Measurements from ENCODE around the gene MYLK4. TPM values are rescaled to one million over a fixed set of nuclear protein-coding genes. Genes with fewer than 3 reads are reported as not detected.

The MYLK4 gene
- polyA plus RNA-seq, 1 experiment = 0.21 TPM

DNA sequence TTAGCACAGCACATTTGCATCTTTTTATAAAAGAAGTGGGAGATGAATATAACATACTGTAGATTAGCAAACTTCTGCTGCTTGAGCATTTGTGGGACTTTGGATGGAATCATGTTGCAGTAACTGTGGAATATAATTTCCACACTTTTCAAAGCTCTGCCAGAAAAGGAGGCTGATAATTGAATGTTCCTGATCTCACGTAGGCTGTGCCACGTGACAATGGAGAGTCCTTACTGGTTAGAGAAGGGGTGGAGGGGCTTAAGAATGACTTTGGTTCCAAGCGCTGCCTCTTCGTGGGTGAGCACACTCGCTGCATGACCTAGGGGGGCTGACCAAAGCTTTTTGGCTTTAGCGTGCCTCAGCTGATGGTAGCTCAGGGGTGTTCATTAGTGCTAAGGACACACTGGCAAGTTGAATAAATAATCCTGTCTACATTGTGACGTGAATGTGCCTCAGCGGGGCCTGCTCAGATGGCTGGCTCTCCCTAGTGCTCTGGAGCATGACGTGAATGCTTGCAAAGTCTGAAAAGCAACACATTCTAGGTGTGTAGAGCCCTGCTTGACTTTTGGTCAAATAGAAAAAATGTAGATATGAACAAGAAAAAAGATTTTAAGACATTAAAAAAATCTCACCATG is 29.5 kb upstream of the MYLK4 start:
- CTCF ChIA-PET = interaction anchor here (1.4 to 2.8 kb wide), 3 partner anchors 11 to 209 kb away, joined by 4 to 9 read pairs (median 4); no protein-coding TSS in a partner anchor
- Histone ChIP-seq H3K36me3 (ENCODE audit: control insufficient read depth, insufficient read depth, low read length) (peaks cover 19% of the 10 kb centered on the region), H3K4me3 (ENCODE audit: low read depth, low read length) (no peak overlapping the region), H3K27me3 (ENCODE audit: control insufficient read depth, insufficient read depth, low read length) (no peaks in the 10 kb centered on the region)
- POLR2A ChIA-PET = no interaction called here
- no peak for DNase-seq (ENCODE audit: low read depth)
- TF ChIP-seq, protein P1, sequence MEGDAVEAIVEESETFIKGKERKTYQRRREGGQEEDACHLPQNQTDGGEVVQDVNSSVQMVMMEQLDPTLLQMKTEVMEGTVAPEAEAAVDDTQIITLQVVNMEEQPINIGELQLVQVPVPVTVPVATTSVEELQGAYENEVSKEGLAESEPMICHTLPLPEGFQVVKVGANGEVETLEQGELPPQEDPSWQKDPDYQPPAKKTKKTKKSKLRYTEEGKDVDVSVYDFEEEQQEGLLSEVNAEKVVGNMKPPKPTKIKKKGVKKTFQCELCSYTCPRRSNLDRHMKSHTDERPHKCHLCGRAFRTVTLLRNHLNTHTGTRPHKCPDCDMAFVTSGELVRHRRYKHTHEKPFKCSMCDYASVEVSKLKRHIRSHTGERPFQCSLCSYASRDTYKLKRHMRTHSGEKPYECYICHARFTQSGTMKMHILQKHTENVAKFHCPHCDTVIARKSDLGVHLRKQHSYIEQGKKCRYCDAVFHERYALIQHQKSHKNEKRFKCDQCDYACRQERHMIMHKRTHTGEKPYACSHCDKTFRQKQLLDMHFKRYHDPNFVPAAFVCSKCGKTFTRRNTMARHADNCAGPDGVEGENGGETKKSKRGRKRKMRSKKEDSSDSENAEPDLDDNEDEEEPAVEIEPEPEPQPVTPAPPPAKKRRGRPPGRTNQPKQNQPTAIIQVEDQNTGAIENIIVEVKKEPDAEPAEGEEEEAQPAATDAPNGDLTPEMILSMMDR (IDR thresholded peaks at IDR 0.05; ENCODE audit: insufficient read depth, low read depth, low read length) = no peak

DNA sequence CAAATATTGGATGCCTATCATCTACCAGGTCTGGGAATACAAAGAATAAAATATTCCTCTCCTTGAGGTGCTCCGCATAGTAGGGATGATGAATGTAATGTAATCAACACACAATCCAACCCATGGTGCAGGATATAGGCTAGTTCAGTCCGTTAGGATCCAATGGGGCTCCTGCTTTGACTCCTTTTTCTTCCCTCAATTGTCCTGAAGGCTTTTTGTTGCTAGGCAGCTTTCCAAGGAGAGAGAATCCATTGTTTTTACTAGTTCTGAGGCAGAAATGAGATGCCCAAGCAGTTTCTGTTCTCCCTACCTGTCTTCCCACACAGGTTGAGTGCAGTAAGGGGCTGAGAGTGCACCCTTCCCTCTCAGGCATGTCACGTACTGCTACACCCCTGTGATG is 26.5 kb upstream of the MYLK4 start:
- TF ChIP-seq, protein P1 (IDR thresholded peaks at IDR 0.05; ENCODE audit: insufficient read depth, low read depth, low read length) = no peak
- Histone ChIP-seq H3K4me3 (ENCODE audit: low read depth, low read length) (no peak overlapping the region), H3K36me3 (ENCODE audit: control insufficient read depth, insufficient read depth, low read length) (peaks cover 11% of the 10 kb centered on the region), H3K27me3 (ENCODE audit: control insufficient read depth, insufficient read depth, low read length) (no peaks in the 10 kb centered on the region)
- DNase-seq (ENCODE audit: low read depth) = no peak
- POLR2A ChIA-PET = no interaction called here
- CTCF ChIA-PET = interaction anchor here (1.2 to 1.5 kb wide), 2 partner anchors 10 to 14 kb away, joined by 3 to 7 read pairs; no protein-coding TSS in a partner anchor

DNA sequence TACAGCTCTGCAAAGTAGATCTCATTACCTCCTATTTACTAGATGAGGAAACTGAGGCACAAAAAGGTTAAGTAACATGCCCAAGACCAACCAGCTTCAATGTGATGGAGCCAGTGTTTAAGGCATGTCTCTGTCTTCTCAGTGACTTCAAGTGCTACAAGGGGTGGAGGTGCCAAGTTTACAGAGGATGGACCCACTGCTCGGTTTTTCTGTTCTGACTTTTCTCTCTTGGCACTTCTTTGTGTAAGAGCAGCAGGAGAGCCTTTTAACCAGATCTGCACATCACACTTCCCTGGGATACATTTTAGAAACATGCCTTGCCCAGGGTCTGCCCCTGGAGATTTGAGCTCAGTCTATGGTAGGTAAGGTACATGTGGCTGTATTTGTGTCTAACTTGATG is 24.3 kb upstream of the MYLK4 start:
- peaks cover under 1% of the 10 kb centered on the region for H3K36me3 ChIP-seq (ENCODE audit: control insufficient read depth, insufficient read depth, low read length)
- TF ChIP-seq, protein P1 (IDR thresholded peaks at IDR 0.05; ENCODE audit: insufficient read depth, low read depth, low read length) = no peak
- no peak for DNase-seq (ENCODE audit: low read depth)
- H3K4me3 ChIP-seq (ENCODE audit: low read depth, low read length) = no peak overlapping the region
- H3K27me3 ChIP-seq (ENCODE audit: control insufficient read depth, insufficient read depth, low read length) = no peaks in the 10 kb centered on the region
- CTCF ChIA-PET = no interaction called here
- POLR2A ChIA-PET = no interaction called here

DNA sequence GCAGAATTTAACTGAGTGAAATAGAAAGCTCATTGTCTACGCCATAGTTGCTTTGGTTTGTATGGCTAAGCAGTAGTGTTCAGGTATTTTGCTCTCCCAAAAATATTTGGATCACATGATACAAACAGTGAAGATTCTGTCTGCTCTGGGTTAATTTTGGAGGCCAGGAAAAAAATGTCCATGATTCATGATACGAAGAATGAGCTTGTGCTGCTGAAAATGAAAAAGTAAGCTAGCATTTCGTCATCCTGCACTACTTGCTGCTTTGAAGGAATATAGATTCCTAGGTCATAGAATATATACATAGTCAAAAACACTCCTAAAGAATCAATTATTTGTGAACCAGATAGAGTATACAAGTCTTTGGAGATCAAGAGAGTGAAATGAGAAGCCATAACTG is 22.7 kb upstream of the MYLK4 start:
- H3K27me3 ChIP-seq (ENCODE audit: control insufficient read depth, insufficient read depth, low read length) = no peaks in the 10 kb centered on the region
- TF ChIP-seq, protein P1 (IDR thresholded peaks at IDR 0.05; ENCODE audit: insufficient read depth, low read depth, low read length) = no peak
- ChIA-PET POLR2A (interaction anchor here (0.6 kb wide), 1 partner anchor 218 kb away, joined by 3 read pairs; no protein-coding TSS in a partner anchor), CTCF (interaction anchor here (0.8 to 2.2 kb wide), 5 partner anchors 10 to 179 kb away, joined by 3 to 10 read pairs (median 8); partner anchors contain the start of gene MYLK4)
- H3K36me3 ChIP-seq (ENCODE audit: control insufficient read depth, insufficient read depth, low read length) = peaks cover 1% of the 10 kb centered on the region; the same call in 1 of the 2 replicates
- DNase-seq (ENCODE audit: low read depth) = no peak
- no peak overlapping the region for H3K4me3 ChIP-seq (ENCODE audit: low read depth, low read length)

DNA sequence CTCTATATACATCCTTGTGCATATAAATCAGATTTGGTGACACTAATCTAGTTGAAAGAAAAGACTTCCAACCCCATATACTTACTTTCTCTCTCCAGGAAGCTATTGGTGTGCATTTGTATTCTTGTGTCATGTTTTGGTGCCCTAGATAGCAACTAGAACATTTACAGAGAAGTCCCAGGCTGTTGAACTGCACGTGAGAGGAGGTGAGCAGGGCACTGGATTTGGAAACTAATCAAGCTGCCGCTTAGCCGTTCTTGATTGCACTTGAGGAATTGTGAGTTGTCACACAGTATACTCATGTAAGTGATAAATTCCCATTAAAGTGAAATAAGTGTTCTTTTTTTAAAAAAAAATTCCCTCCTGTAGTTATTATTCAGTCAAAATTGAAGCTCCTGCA is 22.1 kb upstream of the MYLK4 start:
- ChIA-PET POLR2A (no interaction called here), CTCF (interaction anchor here (1.6 to 2.2 kb wide), 5 partner anchors 10 to 180 kb away, joined by 4 to 10 read pairs (median 8); partner anchors contain the start of gene MYLK4)
- TF ChIP-seq, protein P1 (IDR thresholded peaks at IDR 0.05; ENCODE audit: insufficient read depth, low read depth, low read length) = no peak
- Histone ChIP-seq H3K4me3 (ENCODE audit: low read depth, low read length) (no peak overlapping the region), H3K36me3 (ENCODE audit: control insufficient read depth, insufficient read depth, low read length) (peaks cover 1% of the 10 kb centered on the region; the same call in 1 of the 2 replicates), H3K27me3 (ENCODE audit: control insufficient read depth, insufficient read depth, low read length) (no peaks in the 10 kb centered on the region)
- DNase-seq (ENCODE audit: low read depth) = no peak
